ENCODE results near the gene NHERF1. TPM values are rescaled to one million over a fixed set of nuclear protein-coding genes. Genes with fewer than 3 reads are reported as not detected.

Gene NHERF1
- total and polyA plus RNA-seq, 9 of the 15 experiments (the other 6 are each of a cell fraction or from before 2014, with no cell fraction given): 11.4 to 79.9 (median 36.9) TPM

DNA sequence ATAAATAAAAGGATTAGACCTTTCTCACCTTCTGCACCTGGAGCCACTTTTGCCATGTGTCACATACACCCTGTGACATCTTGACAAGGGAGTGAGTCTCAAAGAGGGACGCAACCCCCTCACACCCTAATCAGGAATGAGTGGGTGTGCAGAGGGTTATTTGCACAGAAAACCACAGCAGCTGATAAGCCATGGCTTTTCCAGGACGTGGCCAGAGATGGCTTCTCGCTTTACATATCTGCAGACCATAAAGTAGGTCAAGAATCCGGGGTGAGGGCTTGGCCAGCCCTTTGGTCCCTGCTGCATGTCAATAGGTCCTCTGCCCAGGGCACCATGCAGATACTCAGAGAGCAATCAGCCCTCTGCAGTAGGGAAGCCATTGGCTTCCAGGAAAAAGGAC, 33.3 kb upstream of the NHERF1 start (continued):
- TF ChIP-seq MAZ (CRISPR knock-in tag; conservative IDR thresholded peaks at IDR 0.05 in 1 of 2, IDR thresholded peaks at IDR 0.05 in 1 of 2): peak; percentile 21 to 83; a peak in 3 of 4 replicates
- no peak for TF ChIP-seq HDGF (IDR thresholded peaks at IDR 0.05)
- TF ChIP-seq, protein P1, sequence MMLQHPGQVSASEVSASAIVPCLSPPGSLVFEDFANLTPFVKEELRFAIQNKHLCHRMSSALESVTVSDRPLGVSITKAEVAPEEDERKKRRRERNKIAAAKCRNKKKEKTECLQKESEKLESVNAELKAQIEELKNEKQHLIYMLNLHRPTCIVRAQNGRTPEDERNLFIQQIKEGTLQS (IDR thresholded peaks at IDR 0.05): no peak
- TF ChIP-seq, protein P1 (CRISPR knock-in tag; conservative IDR thresholded peaks at IDR 0.05): no peak
- TF ChIP-seq KLF6 (CRISPR knock-in tag; IDR thresholded peaks at IDR 0.05; ENCODE audit: borderline replicate concordance): peak; percentile 76; the same call in 1 of the 2 replicates
- TF ChIP-seq, protein P2, sequence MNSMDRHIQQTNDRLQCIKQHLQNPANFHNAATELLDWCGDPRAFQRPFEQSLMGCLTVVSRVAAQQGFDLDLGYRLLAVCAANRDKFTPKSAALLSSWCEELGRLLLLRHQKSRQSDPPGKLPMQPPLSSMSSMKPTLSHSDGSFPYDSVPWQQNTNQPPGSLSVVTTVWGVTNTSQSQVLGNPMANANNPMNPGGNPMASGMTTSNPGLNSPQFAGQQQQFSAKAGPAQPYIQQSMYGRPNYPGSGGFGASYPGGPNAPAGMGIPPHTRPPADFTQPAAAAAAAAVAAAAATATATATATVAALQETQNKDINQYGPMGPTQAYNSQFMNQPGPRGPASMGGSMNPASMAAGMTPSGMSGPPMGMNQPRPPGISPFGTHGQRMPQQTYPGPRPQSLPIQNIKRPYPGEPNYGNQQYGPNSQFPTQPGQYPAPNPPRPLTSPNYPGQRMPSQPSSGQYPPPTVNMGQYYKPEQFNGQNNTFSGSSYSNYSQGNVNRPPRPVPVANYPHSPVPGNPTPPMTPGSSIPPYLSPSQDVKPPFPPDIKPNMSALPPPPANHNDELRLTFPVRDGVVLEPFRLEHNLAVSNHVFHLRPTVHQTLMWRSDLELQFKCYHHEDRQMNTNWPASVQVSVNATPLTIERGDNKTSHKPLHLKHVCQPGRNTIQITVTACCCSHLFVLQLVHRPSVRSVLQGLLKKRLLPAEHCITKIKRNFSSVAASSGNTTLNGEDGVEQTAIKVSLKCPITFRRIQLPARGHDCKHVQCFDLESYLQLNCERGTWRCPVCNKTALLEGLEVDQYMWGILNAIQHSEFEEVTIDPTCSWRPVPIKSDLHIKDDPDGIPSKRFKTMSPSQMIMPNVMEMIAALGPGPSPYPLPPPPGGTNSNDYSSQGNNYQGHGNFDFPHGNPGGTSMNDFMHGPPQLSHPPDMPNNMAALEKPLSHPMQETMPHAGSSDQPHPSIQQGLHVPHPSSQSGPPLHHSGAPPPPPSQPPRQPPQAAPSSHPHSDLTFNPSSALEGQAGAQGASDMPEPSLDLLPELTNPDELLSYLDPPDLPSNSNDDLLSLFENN (IDR thresholded peaks at IDR 0.05; ENCODE audit: low read depth in 2 of 2, low read length in 2 of 2): 0 out of 4 replicates have a peak, but pooled peaks of 1 of the 2 experiments have one; percentile 53
- peak; percentile 85 for TF ChIP-seq HDAC2 (IDR thresholded peaks at IDR 0.05)
- no peak for TF ChIP-seq MXI1 (IDR thresholded peaks at IDR 0.05; ENCODE audit: low read depth, low read length)
- peak; percentile 99 for TF ChIP-seq KLF1 (tag; IDR thresholded peaks at IDR 0.05)
- TF ChIP-seq KDM2B (CRISPR knock-in tag; IDR thresholded peaks at IDR 0.05): no peak
- TF ChIP-seq, protein P3, sequence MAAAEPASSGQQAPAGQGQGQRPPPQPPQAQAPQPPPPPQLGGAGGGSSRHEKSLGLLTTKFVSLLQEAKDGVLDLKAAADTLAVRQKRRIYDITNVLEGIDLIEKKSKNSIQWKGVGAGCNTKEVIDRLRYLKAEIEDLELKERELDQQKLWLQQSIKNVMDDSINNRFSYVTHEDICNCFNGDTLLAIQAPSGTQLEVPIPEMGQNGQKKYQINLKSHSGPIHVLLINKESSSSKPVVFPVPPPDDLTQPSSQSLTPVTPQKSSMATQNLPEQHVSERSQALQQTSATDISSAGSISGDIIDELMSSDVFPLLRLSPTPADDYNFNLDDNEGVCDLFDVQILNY (CRISPR knock-in tag; IDR thresholded peaks at IDR 0.05): no peak
- TF ChIP-seq HDAC3 (IDR thresholded peaks at IDR 0.05; ENCODE audit: borderline replicate concordance, partially characterized antibody): peak; percentile 88
- TF ChIP-seq CXXC5 (CRISPR knock-in tag; IDR thresholded peaks at IDR 0.05): peak; percentile 87
- peak; percentile 47 for TF ChIP-seq TAL1 (IDR thresholded peaks at IDR 0.05)
- TF ChIP-seq, protein P4, sequence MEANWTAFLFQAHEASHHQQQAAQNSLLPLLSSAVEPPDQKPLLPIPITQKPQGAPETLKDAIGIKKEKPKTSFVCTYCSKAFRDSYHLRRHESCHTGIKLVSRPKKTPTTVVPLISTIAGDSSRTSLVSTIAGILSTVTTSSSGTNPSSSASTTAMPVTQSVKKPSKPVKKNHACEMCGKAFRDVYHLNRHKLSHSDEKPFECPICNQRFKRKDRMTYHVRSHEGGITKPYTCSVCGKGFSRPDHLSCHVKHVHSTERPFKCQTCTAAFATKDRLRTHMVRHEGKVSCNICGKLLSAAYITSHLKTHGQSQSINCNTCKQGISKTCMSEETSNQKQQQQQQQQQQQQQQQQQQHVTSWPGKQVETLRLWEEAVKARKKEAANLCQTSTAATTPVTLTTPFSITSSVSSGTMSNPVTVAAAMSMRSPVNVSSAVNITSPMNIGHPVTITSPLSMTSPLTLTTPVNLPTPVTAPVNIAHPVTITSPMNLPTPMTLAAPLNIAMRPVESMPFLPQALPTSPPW (CRISPR knock-in tag; IDR thresholded peaks at IDR 0.05): peak; percentile 62
- TF ChIP-seq BCOR (IDR thresholded peaks at IDR 0.05): peak; percentile 79
- TF ChIP-seq ZNF589 (CRISPR knock-in tag; IDR thresholded peaks at IDR 0.05; ENCODE audit: low read depth): 0 out of 2 replicates have a peak, but pooled peaks have one; percentile 16
- peak in 1 of 2 experiments; percentile 92; a peak in 2 of 4 replicates for TF ChIP-seq TBL1XR1 (IDR thresholded peaks at IDR 0.05; ENCODE audit: low read length in 2 of 2)
- TF ChIP-seq CREB1 (IDR thresholded peaks at IDR 0.05): peak; percentile 42; the same call in 1 of the 2 replicates
- TF ChIP-seq CREB1 (CRISPR knock-in tag; IDR thresholded peaks at IDR 0.05): no peak
- TF ChIP-seq, protein P5, sequence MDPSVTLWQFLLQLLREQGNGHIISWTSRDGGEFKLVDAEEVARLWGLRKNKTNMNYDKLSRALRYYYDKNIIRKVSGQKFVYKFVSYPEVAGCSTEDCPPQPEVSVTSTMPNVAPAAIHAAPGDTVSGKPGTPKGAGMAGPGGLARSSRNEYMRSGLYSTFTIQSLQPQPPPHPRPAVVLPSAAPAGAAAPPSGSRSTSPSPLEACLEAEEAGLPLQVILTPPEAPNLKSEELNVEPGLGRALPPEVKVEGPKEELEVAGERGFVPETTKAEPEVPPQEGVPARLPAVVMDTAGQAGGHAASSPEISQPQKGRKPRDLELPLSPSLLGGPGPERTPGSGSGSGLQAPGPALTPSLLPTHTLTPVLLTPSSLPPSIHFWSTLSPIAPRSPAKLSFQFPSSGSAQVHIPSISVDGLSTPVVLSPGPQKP (CRISPR knock-in tag; IDR thresholded peaks at IDR 0.05): no peak
- no peak for TF ChIP-seq BRCA1 (IDR thresholded peaks at IDR 0.05)
- no peak for TF ChIP-seq BRCA1 (CRISPR knock-in tag; IDR thresholded peaks at IDR 0.05)
